Type B pancreatic cell (in vitro differentiated cells): Measurements from ENCODE around the gene WDFY2. TPM values are rescaled to one million over a fixed set of nuclear protein-coding genes. Genes with fewer than 3 reads are reported as not detected.

ENCODE experiments used
- DNase-seq: peaks from one replicate; pipeline ENCODE4 v3.0.0; 2021; ENCODE audit warnings: mixed read lengths; ENCODE audit not compliant: unreplicated experiment; ENCODE audit errors: extremely low spot score
- H3K27ac Mint-ChIP-seq: 2 replicates; pipeline ENCODE4 v1.8.0; 2021; ENCODE audit warnings: mild to moderate bottlenecking, mixed read lengths
- H3K27me3 Mint-ChIP-seq: 2 replicates; pipeline ENCODE4 v1.8.0; 2021; ENCODE audit warnings: mixed read lengths
- H3K36me3 Mint-ChIP-seq: 2 replicates; pipeline ENCODE4 v1.8.0; 2021; ENCODE audit warnings: mixed read lengths
- H3K4me1 Mint-ChIP-seq: one replicate; pipeline ENCODE4 v1.8.0; 2021; ENCODE audit warnings: mixed read lengths; ENCODE audit not compliant: unreplicated experiment
- H3K4me3 Mint-ChIP-seq: 2 replicates; pipeline ENCODE4 v1.8.0; 2021; ENCODE audit warnings: mild to moderate bottlenecking, mixed read lengths
- H3K9me3 Mint-ChIP-seq: 2 replicates; pipeline ENCODE4 v1.8.0; 2021; ENCODE audit warnings: mixed read lengths
- total RNA-seq: library from RNA; stranded (reverse); gene quantifications from 2 replicates; pipeline ENCODE4 v1.2.1, GENCODE V29; 2021; ENCODE audit warnings: low replicate concordance
- TF ChIP-seq, protein P1 (sequence below): fragments of 200-600 bp; sonication (generic); conservative IDR thresholded peaks from 2 replicates; pipeline ENCODE4 v1.5.0; 2021; ENCODE audit warnings: antibody characterized with exemption, mild to moderate bottlenecking

WDFY2 gene
- total RNA-seq, 1 donor from 2014 or later, result 20.3 TPM

DNA sequence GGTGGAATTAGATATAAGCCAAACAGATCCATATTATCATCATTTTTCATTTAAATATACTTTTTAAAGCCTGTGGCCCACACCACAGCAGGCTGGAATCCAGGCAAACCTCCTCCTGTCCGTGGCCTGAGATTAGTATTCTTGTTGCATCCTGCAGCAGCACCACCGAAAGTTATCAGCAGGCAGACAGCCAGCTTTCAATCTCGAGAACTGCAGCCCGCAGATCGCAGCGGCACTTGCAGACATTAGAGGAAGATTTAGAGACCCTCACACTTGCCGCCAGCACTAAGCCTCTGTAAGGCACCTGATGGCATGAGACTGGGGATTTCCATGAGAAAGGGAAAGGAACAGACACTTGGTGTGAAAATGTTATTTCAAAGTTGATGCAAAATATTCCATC is 212.3 kb downstream of the WDFY2 start:
- Mint-ChIP-seq H3K27me3 (no peaks in the 10 kb centered on the region), H3K9me3 (no peaks in the 10 kb centered on the region), H3K27ac (no peak overlapping the region), H3K36me3 (no peaks in the 10 kb centered on the region), H3K4me3 (no peak overlapping the region), H3K4me1 (peaks cover 8% of the 10 kb centered on the region)
- DNase-seq, result no peak
- TF ChIP-seq, protein P1, sequence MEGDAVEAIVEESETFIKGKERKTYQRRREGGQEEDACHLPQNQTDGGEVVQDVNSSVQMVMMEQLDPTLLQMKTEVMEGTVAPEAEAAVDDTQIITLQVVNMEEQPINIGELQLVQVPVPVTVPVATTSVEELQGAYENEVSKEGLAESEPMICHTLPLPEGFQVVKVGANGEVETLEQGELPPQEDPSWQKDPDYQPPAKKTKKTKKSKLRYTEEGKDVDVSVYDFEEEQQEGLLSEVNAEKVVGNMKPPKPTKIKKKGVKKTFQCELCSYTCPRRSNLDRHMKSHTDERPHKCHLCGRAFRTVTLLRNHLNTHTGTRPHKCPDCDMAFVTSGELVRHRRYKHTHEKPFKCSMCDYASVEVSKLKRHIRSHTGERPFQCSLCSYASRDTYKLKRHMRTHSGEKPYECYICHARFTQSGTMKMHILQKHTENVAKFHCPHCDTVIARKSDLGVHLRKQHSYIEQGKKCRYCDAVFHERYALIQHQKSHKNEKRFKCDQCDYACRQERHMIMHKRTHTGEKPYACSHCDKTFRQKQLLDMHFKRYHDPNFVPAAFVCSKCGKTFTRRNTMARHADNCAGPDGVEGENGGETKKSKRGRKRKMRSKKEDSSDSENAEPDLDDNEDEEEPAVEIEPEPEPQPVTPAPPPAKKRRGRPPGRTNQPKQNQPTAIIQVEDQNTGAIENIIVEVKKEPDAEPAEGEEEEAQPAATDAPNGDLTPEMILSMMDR, result no peak

GRCh38 chr13:51797664-51798488 is 213.6 kb downstream of the WDFY2 start:
- TF ChIP-seq, protein P1, result peak; percentile 72
- Mint-ChIP-seq H3K4me1 (peaks cover 19% of the 10 kb centered on the region), H3K27ac (peak overlapping the region; percentile 81), H3K36me3 (no peaks in the 10 kb centered on the region), H3K9me3 (no peaks in the 10 kb centered on the region), H3K27me3 (no peaks in the 10 kb centered on the region), H3K4me3 (no peak overlapping the region)
- no peak for DNase-seq

DNA sequence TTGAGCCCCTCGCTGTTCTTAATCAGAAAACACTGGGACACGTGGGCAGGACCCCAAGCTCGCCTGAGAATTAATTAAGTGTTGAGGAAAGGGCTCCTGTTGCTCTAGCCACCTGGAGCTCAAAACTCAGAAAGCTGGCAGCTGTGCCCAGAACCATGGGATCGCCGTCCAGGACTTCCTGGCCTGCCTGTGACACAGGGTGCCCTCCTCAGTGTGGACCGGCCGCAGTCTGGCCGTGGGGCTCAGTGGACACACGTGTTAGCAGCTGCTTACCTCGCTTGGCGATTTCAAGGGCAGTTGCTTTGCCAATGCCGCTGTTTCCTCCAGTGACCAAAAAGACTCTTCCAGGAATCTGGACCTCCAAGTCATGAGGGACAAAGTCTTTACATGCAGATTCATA is 215.0 kb downstream of the WDFY2 start:
- H3K4me1 Mint-ChIP-seq, result peaks cover 23% of the 10 kb centered on the region
- no peaks in the 10 kb centered on the region for H3K9me3 Mint-ChIP-seq
- H3K36me3 Mint-ChIP-seq, result no peaks in the 10 kb centered on the region
- H3K4me3 Mint-ChIP-seq, result no peak overlapping the region
- no peak for DNase-seq
- TF ChIP-seq, protein P1, result no peak
- no peaks in the 10 kb centered on the region for H3K27me3 Mint-ChIP-seq
- H3K27ac Mint-ChIP-seq, result no peak overlapping the region

DNA sequence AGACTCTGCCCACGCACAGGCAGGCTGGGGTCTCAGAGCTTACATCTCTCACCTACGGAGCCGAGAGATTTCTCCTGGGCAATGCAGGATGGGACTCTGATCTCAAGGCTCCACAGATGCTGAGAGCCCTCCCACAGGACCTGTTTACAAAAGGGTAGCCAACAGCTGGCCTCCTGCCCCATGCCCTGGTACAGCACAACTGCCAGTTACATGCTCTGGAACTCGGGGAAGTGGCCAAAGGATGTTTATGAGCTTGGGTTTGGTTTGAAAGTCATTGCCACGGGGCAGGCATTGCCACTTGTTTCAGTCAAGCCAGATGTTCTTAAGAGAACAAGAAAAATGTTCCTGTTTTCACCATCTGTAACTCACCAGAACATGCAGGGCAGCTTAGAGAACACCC is 216.2 kb downstream of the WDFY2 start:
- Mint-ChIP-seq H3K4me3 (no peak overlapping the region), H3K36me3 (no peaks in the 10 kb centered on the region), H3K27me3 (no peaks in the 10 kb centered on the region), H3K4me1 (peaks cover 35% of the 10 kb centered on the region), H3K27ac (no peak overlapping the region), H3K9me3 (no peaks in the 10 kb centered on the region)
- TF ChIP-seq, protein P1, result no peak
- DNase-seq, result no peak

- Mint-ChIP-seq H3K36me3 (no peaks in the 10 kb centered on the region), H3K27ac (peak overlapping the region; percentile 97), H3K9me3 (no peaks in the 10 kb centered on the region), H3K27me3 (no peaks in the 10 kb centered on the region), H3K4me3 (peak overlapping the region; percentile 34), H3K4me1 (peaks cover 35% of the 10 kb centered on the region)
- DNase-seq, result no peak
- TF ChIP-seq, protein P1, result no peak
These were observed 217.4 kb downstream of the WDFY2 start for GRCh38 chr13:51801631-51802099.
